T-helper 17 cell (primary cell): ENCODE data around the gene TMEM150C. TPM values are rescaled to one million over a fixed set of nuclear protein-coding genes. Genes with fewer than 3 reads are reported as not detected.

Experiments used
- ATAC-seq: fragments of 150-1000 bp; cut with Tn5 transposase; 2 replicates; pipeline ENCODE4 v1.10.0; 2021; ENCODE audit warnings: mild to moderate bottlenecking, moderate library complexity
- DNase-seq, 3 donors: peaks; one replicate each; pipeline versions ENCODE4 v3.0.0 to v3.0.0-alpha.2; 2020 to 2021
- H3K9me3 ChIP-seq: one replicate; pipeline ENCODE4 v1.7.0; 2013; ENCODE audit warnings: low read length, mild to moderate bottlenecking; ENCODE audit not compliant: control insufficient read depth, poor library complexity, severe bottlenecking
- H3K27ac Mint-ChIP-seq: one replicate; pipeline ENCODE4 v1.8.0; 2022; ENCODE audit warnings: mild to moderate bottlenecking, moderate library complexity, mixed read lengths
- H3K27me3 Mint-ChIP-seq: one replicate; pipeline ENCODE4 v1.8.0; 2022; ENCODE audit warnings: mixed read lengths
- H3K36me3 Mint-ChIP-seq: one replicate; pipeline ENCODE4 v1.8.0; 2022; ENCODE audit warnings: low read depth, mixed read lengths
- H3K4me1 Mint-ChIP-seq: one replicate; pipeline ENCODE4 v1.8.0; 2022; ENCODE audit warnings: mild to moderate bottlenecking, mixed read lengths
- H3K4me3 Mint-ChIP-seq: one replicate; pipeline ENCODE4 v1.8.0; 2022; ENCODE audit warnings: mild to moderate bottlenecking, moderate library complexity, mixed read lengths
- total RNA-seq, 4 donors: library from RNA in 2 of 4; stranded (reverse) in 2 of 4; gene quantifications; one replicate each; pipeline ENCODE4 v1.2.3 and lab custom pipeline; 2022 to 2026

Gene TMEM150C
- total RNA-seq (under 1 TPM; 0.15 to 0.37 TPM), total RNA-seq (lab: John Stamatoyannopoulos, UW) (0 reads per million in 2 donors)

GRCh38 chr4:82561786-82562563, at the start of gene TMEM150C:
Gene TMEM150C (minus strand): TSS chr4:82561988. CDS start chr4:82504657, 57,331 bp downstream.
- peaks cover 11% of the 10 kb centered on the region for H3K36me3 Mint-ChIP-seq

GRCh38 chr4:82611527-82611926, 49.7 kb upstream of the TMEM150C start:
- H3K27ac Mint-ChIP-seq, result no peak overlapping the region

More at GRCh38 chr4:82561786-82562563, at the start of gene TMEM150C:
- no peak for ATAC-seq
- no peaks in the 10 kb centered on the region for H3K9me3 ChIP-seq
- Mint-ChIP-seq H3K4me3 (peak within 1 kb of the TSS; percentile 82), H3K27ac (no peak within 1 kb of the TSS), H3K4me1 (peaks cover 10% of the 10 kb centered on the region), H3K27me3 (peaks cover 81% of the 10 kb centered on the region)
- DNase-seq, result no peak

GRCh38 chr4:82610041-82610440, 48.3 kb upstream of the TMEM150C start:
- no peak overlapping the region for H3K27ac Mint-ChIP-seq
- peaks cover 18% of the 10 kb centered on the region for H3K27me3 Mint-ChIP-seq
- H3K36me3 Mint-ChIP-seq, result no peaks in the 10 kb centered on the region
- H3K4me1 Mint-ChIP-seq, result no peaks in the 10 kb centered on the region
- ATAC-seq (no peak), DNase-seq (no peak)
- no peak overlapping the region for H3K4me3 Mint-ChIP-seq
- no peaks in the 10 kb centered on the region for H3K9me3 ChIP-seq

More at GRCh38 chr4:82611527-82611926, 49.7 kb upstream of the TMEM150C start:
- H3K36me3 Mint-ChIP-seq, result no peaks in the 10 kb centered on the region
- no peak for ATAC-seq
- no peak overlapping the region for H3K4me3 Mint-ChIP-seq
- H3K4me1 Mint-ChIP-seq, result no peaks in the 10 kb centered on the region
- DNase-seq, result no peak
- peaks cover 18% of the 10 kb centered on the region for H3K27me3 Mint-ChIP-seq
- H3K9me3 ChIP-seq, result no peaks in the 10 kb centered on the region

- ATAC-seq (no peak), DNase-seq (no peak)
- H3K4me1 Mint-ChIP-seq, result no peaks in the 10 kb centered on the region
- no peaks in the 10 kb centered on the region for H3K36me3 Mint-ChIP-seq
- no peak overlapping the region for H3K27ac Mint-ChIP-seq
- peaks cover 9% of the 10 kb centered on the region for H3K27me3 Mint-ChIP-seq
- no peak overlapping the region for H3K4me3 Mint-ChIP-seq
- H3K9me3 ChIP-seq, result no peaks in the 10 kb centered on the region
Observed at GRCh38 chr4:82606622-82607021, 44.8 kb upstream of the TMEM150C start.

GRCh38 chr4:82604522-82604921, 42.7 kb upstream of the TMEM150C start:
- Mint-ChIP-seq H3K4me1 (no peaks in the 10 kb centered on the region), H3K27ac (no peak overlapping the region), H3K27me3 (peaks cover 14% of the 10 kb centered on the region), H3K36me3 (no peaks in the 10 kb centered on the region), H3K4me3 (no peak overlapping the region)
- no peaks in the 10 kb centered on the region for H3K9me3 ChIP-seq
- no peak for DNase-seq
- ATAC-seq, result no peak

- no peaks in the 10 kb centered on the region for H3K9me3 ChIP-seq
- ATAC-seq, result no peak
- Mint-ChIP-seq H3K36me3 (no peaks in the 10 kb centered on the region), H3K27ac (no peak overlapping the region), H3K27me3 (peaks cover 28% of the 10 kb centered on the region), H3K4me1 (no peaks in the 10 kb centered on the region), H3K4me3 (no peak overlapping the region)
- no peak for DNase-seq
Observed at GRCh38 chr4:82601242-82602015, 39.6 kb upstream of the TMEM150C start.

GRCh38 chr4:82599336-82599735, 37.5 kb upstream of the TMEM150C start:
- H3K4me1 Mint-ChIP-seq, result no peaks in the 10 kb centered on the region

GRCh38 chr4:82594456-82594855, 32.7 kb upstream of the TMEM150C start:
- ATAC-seq (no peak), DNase-seq (no peak)
- H3K9me3 ChIP-seq, result no peaks in the 10 kb centered on the region
- H3K27ac Mint-ChIP-seq, result no peak overlapping the region
- H3K4me1 Mint-ChIP-seq, result no peaks in the 10 kb centered on the region
- no peak overlapping the region for H3K4me3 Mint-ChIP-seq
- H3K27me3 Mint-ChIP-seq, result peaks cover 48% of the 10 kb centered on the region
- no peaks in the 10 kb centered on the region for H3K36me3 Mint-ChIP-seq

More at GRCh38 chr4:82599336-82599735, 37.5 kb upstream of the TMEM150C start:
- Mint-ChIP-seq H3K27me3 (peaks cover 32% of the 10 kb centered on the region), H3K27ac (no peak overlapping the region), H3K36me3 (no peaks in the 10 kb centered on the region), H3K4me3 (no peak overlapping the region)
- ATAC-seq, result no peak
- no peaks in the 10 kb centered on the region for H3K9me3 ChIP-seq
- no peak for DNase-seq

- no peaks in the 10 kb centered on the region for H3K36me3 Mint-ChIP-seq
- ATAC-seq, result no peak
- no peak overlapping the region for H3K27ac Mint-ChIP-seq
- H3K9me3 ChIP-seq, result no peaks in the 10 kb centered on the region
- DNase-seq, result no peak
- H3K4me3 Mint-ChIP-seq, result no peak overlapping the region
- no peaks in the 10 kb centered on the region for H3K4me1 Mint-ChIP-seq
- H3K27me3 Mint-ChIP-seq, result peaks cover 51% of the 10 kb centered on the region
Observed at GRCh38 chr4:82593411-82593810, 31.6 kb upstream of the TMEM150C start.

- H3K27me3 Mint-ChIP-seq, result peaks cover 47% of the 10 kb centered on the region
- no peaks in the 10 kb centered on the region for H3K36me3 Mint-ChIP-seq
- no peak overlapping the region for H3K4me3 Mint-ChIP-seq
- no peaks in the 10 kb centered on the region for H3K4me1 Mint-ChIP-seq
- ATAC-seq, result no peak
- DNase-seq, result no peak
- no peaks in the 10 kb centered on the region for H3K9me3 ChIP-seq
- no peak overlapping the region for H3K27ac Mint-ChIP-seq
Observed at GRCh38 chr4:82592639-82593038, 30.9 kb upstream of the TMEM150C start.

- ATAC-seq (no peak), DNase-seq (no peak)
- Mint-ChIP-seq H3K27me3 (peaks cover 37% of the 10 kb centered on the region), H3K4me1 (no peaks in the 10 kb centered on the region), H3K27ac (no peak overlapping the region), H3K36me3 (no peaks in the 10 kb centered on the region), H3K4me3 (no peak overlapping the region)
- no peaks in the 10 kb centered on the region for H3K9me3 ChIP-seq
Observed at GRCh38 chr4:82591592-82591991, 29.8 kb upstream of the TMEM150C start.

- no peaks in the 10 kb centered on the region for H3K9me3 ChIP-seq
- Mint-ChIP-seq H3K4me3 (no peak overlapping the region), H3K27me3 (peaks cover 46% of the 10 kb centered on the region), H3K36me3 (no peaks in the 10 kb centered on the region), H3K4me1 (no peaks in the 10 kb centered on the region), H3K27ac (no peak overlapping the region)
- no peak for ATAC-seq
- DNase-seq, result no peak
Observed at GRCh38 chr4:82589756-82590155, 28.0 kb upstream of the TMEM150C start.

- no peaks in the 10 kb centered on the region for H3K9me3 ChIP-seq
- H3K27me3 Mint-ChIP-seq, result peaks cover 38% of the 10 kb centered on the region
- no peak for ATAC-seq
- H3K4me3 Mint-ChIP-seq, result no peak overlapping the region
- no peaks in the 10 kb centered on the region for H3K36me3 Mint-ChIP-seq
- no peak overlapping the region for H3K27ac Mint-ChIP-seq
- no peak for DNase-seq
- no peaks in the 10 kb centered on the region for H3K4me1 Mint-ChIP-seq
Observed at GRCh38 chr4:82588771-82589270, 27.0 kb upstream of the TMEM150C start.
